22Rv1 (cell line): Measurements from ENCODE around the gene GRIN3B.
"Not testable (repeated sequence)": the region's sequence is repeated elsewhere in the genome, so short reads cannot be mapped to it uniquely, and the experiment has no call there.

Experiments used
- H3K27ac ChIP-seq: fragments of 450-650 bp; 2 replicates; pipeline ENCODE4 v1.5.1; 2017
- CTCF ChIP-seq: fragments of 450-650 bp; IDR thresholded peaks from 2 replicates; pipeline ENCODE4 v1.5.1; 2017; ENCODE audit warnings: mild to moderate bottlenecking
- ZFX ChIP-seq: fragments of 450-650 bp; IDR thresholded peaks from 2 replicates; pipeline ENCODE4 v1.6.1; 2017; ENCODE audit warnings: antibody characterized with exemption, borderline replicate concordance

GRIN3B gene

GRCh38 chr19:954672-955494 is 45.3 kb upstream of the GRIN3B start:
- TF ChIP-seq CTCF (no peak), ZFX (no peak)
- H3K27ac ChIP-seq = no peak overlapping the region

- no peak overlapping the region for H3K27ac ChIP-seq
- no peak for TF ChIP-seq ZFX
- TF ChIP-seq CTCF = no peak
These were observed 44.1 kb upstream of the GRIN3B start for GRCh38 chr19:955803-956765.

GRCh38 chr19:956766-957440 is 43.3 kb upstream of the GRIN3B start:
- TF ChIP-seq CTCF = no peak
- TF ChIP-seq ZFX = no peak
- no peak overlapping the region for H3K27ac ChIP-seq

GRCh38 chr19:957578-957977 is 42.6 kb upstream of the GRIN3B start:
- not testable (repeated sequence) for H3K27ac ChIP-seq

DNA sequence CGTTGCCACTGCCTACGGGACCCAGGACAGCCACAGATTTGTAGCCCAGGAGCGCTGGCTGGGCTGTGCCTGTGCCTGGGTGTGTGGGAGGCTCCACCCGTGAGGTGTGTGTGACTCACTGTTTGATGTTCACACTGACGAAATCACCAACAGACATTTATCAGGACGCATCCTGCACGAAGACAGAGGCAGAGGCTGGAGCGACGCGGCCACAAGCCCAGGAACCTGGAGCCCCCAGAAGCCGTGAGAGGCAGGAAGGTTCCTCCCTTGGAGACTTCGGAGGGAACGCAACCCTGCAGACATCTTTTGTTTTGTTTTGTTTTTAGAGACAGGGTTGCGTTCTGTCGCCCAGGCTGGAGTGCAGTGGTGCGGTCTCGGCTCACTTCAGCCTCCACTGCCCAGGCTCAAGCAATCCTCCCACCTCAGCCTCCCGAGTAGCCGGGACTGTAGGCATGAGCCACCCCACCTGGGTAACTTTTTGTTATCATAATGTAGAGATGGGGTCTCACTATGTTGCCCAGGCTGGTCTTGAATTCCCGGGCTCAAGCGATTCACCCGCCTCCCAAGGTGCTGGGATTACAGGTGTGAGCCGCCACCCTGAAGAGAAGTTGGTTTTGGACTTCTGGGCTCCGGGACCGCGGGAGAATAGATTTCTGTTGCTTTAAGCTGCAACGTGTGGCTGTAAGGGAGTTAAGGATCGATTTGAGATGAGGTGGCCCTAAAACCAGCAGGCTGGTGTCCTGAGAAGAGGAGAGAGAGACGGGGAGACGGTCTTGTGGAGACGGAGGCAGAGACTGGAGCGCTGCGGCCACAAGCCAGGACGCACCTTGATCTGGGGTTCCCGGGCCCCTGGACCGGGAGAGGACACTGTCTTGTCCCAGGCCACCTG is 41.0 kb upstream of the GRIN3B start:
- no peak for TF ChIP-seq ZFX
- TF ChIP-seq CTCF = no peak
- no peak overlapping the region for H3K27ac ChIP-seq

- no peak overlapping the region for H3K27ac ChIP-seq
- TF ChIP-seq CTCF (no peak), ZFX (no peak)
These were observed 40.2 kb upstream of the GRIN3B start for GRCh38 chr19:960020-960419.

DNA sequence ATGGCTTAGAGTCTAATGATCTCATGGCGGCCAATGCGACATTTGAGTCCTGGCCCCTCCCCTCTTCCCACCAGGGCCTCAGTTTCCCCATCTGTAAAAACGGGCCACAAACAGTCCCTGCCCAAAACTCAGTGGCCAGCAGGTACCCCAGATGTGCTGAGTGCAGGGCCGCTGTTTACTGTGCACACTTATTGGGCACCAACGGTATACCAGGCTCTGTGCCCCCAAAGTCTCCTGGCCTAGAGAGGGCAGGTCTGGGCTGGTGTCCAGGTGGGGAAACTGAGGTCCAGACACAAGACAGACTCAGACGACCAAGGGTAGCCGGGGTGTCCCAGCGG is 39.6 kb upstream of the GRIN3B start:
- H3K27ac ChIP-seq = no peak overlapping the region
- TF ChIP-seq CTCF (no peak), ZFX (no peak)
